K562 (cell line): ENCODE measurements around the gene ODF4.

Experiments
- HDGF ChIP-seq: fragments of 450-650 bp; IDR thresholded peaks from 2 replicates; pipeline ENCODE4 v1.6.1; 2016
- KAT7 ChIP-seq: sonication (generic); formaldehyde crosslinking; IDR thresholded peaks from 2 replicates; pipeline ENCODE4 v1.8.0; 2022; ENCODE audit warnings: missing genetic modification reagents, mild to moderate bottlenecking, borderline replicate concordance
- KLF6 ChIP-seq: fragments of 250-450 bp; sonication (Bioruptor Pico); IDR thresholded peaks from 2 replicates; pipeline ENCODE4 v1.4.0; 2020; ENCODE audit warnings: mild to moderate bottlenecking, moderate library complexity, borderline replicate concordance
- MTA2 ChIP-seq: fragments of 450-650 bp; IDR thresholded peaks from 2 replicates; pipeline ENCODE4 v1.6.1; 2016; ENCODE audit warnings: low read depth
- POLR2AphosphoS5 ChIP-seq: IDR thresholded peaks from 2 replicates; pipeline ENCODE4 v1.6.1; 2011; ENCODE audit warnings: mild to moderate bottlenecking, low read depth, low read length, moderate library complexity; ENCODE audit not compliant: control insufficient read depth, insufficient read depth
- ZFP1 ChIP-seq: fragments of 450-650 bp; formaldehyde crosslinking; IDR thresholded peaks from 2 replicates; pipeline ENCODE4 v1.4.0; 2020; ENCODE audit warnings: mild to moderate bottlenecking, mixed read lengths
- TF ChIP-seq, protein P1 (sequence below): fragments of 450-650 bp; IDR thresholded peaks from 2 replicates; pipeline ENCODE4 v1.6.1; 2016; ENCODE audit warnings: low read depth
- TF ChIP-seq, protein P2 (sequence below), 2 experiments: fragments of 450-650 bp; IDR thresholded peaks; 2 replicates each; pipeline ENCODE4 v1.6.1; 2016

DNA sequence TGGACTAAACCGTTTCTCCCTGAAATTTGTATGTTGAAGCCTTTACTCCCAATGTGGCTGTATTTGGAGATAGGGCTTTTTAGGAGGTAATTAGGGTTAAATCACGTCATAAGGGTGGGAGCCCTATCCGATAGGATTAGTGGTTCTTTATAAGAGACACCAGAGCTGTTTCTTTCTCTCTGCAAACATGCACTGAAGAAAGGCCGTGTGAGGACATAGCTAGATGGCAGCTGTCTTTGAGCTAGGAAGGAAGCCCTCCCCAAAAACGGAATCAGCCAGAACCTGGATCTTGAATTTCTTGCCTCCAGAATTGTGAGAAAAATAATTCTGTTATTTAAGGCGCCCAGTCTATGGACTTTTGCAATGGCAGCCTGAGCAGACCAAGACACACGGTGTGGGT lies 14.1 kb downstream of the ODF4 start:
- TF ChIP-seq KLF6 (CRISPR knock-in tag) (no peak), HDGF (no peak), POLR2AphosphoS5 (no peak), ZFP1 (CRISPR knock-in tag) (no peak), KAT7 (CRISPR knock-in tag) (no peak), MTA2 (no peak)
- TF ChIP-seq, protein P1, sequence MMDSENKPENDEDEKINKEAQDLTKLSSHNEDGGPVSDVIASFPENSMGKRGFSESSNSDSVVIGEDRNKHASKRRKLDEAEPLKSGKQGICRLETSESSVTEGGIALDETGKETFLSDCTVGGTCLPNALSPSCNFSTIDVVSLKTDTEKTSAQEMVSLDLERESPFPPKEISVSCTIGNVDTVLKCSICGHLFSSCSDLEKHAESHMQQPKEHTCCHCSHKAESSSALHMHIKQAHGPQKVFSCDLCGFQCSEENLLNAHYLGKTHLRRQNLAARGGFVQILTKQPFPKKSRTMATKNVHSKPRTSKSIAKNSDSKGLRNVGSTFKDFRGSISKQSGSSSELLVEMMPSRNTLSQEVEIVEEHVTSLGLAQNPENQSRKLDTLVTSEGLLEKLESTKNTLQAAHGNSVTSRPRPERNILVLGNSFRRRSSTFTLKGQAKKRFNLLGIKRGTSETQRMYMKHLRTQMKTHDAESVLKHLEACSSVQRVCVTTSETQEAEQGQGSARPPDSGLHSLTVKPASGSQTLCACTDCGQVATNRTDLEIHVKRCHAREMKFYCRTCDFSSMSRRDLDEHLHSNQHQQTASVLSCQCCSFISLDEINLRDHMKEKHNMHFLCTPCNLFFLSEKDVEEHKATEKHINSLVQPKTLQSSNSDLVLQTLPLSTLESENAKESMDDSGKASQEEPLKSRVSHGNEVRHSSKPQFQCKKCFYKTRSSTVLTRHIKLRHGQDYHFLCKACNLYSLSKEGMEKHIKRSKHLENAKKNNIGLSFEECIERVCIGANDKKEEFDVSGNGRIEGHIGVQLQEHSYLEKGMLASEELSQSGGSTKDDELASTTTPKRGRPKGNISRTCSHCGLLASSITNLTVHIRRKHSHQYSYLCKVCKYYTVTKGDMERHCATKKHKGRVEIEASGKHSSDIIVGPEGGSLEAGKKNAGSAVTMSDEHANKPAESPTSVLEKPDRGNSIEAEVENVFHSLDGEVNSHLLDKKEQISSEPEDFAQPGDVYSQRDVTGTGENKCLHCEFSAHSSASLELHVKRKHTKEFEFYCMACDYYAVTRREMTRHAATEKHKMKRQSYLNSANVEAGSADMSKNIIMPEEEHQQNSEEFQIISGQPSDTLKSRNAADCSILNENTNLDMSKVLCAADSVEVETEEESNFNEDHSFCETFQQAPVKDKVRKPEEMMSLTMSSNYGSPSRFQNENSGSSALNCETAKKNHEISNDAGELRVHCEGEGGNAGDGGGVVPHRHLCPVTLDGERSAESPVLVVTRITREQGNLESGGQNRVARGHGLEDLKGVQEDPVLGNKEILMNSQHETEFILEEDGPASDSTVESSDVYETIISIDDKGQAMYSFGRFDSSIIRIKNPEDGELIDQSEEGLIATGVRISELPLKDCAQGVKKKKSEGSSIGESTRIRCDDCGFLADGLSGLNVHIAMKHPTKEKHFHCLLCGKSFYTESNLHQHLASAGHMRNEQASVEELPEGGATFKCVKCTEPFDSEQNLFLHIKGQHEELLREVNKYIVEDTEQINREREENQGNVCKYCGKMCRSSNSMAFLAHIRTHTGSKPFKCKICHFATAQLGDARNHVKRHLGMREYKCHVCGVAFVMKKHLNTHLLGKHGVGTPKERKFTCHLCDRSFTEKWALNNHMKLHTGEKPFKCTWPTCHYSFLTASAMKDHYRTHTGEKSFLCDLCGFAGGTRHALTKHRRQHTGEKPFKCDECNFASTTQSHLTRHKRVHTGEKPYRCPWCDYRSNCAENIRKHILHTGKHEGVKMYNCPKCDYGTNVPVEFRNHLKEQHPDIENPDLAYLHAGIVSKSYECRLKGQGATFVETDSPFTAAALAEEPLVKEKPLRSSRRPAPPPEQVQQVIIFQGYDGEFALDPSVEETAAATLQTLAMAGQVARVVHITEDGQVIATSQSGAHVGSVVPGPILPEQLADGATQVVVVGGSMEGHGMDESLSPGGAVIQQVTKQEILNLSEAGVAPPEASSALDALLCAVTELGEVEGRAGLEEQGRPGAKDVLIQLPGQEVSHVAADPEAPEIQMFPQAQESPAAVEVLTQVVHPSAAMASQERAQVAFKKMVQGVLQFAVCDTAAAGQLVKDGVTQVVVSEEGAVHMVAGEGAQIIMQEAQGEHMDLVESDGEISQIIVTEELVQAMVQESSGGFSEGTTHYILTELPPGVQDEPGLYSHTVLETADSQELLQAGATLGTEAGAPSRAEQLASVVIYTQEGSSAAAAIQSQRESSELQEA: no peak
- TF ChIP-seq, protein P2, sequence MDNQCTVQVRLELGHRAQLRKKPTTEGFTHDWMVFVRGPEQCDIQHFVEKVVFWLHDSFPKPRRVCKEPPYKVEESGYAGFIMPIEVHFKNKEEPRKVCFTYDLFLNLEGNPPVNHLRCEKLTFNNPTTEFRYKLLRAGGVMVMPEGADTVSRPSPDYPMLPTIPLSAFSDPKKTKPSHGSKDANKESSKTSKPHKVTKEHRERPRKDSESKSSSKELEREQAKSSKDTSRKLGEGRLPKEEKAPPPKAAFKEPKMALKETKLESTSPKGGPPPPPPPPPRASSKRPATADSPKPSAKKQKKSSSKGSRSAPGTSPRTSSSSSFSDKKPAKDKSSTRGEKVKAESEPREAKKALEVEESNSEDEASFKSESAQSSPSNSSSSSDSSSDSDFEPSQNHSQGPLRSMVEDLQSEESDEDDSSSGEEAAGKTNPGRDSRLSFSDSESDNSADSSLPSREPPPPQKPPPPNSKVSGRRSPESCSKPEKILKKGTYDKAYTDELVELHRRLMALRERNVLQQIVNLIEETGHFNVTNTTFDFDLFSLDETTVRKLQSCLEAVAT (IDR thresholded peaks at IDR 0.05): no peak
